HG02943 (cell line): ENCODE data around the gene TCTA.

ENCODE experiments used
- ATAC-seq: cut with Tn5 transposase; IDR thresholded peaks from one replicate; pipeline ENCODE4 v1.9.1; 2021; ENCODE audit warnings: mild to moderate bottlenecking, low read depth, moderate library complexity; ENCODE audit not compliant: unreplicated experiment

The TCTA gene

DNA sequence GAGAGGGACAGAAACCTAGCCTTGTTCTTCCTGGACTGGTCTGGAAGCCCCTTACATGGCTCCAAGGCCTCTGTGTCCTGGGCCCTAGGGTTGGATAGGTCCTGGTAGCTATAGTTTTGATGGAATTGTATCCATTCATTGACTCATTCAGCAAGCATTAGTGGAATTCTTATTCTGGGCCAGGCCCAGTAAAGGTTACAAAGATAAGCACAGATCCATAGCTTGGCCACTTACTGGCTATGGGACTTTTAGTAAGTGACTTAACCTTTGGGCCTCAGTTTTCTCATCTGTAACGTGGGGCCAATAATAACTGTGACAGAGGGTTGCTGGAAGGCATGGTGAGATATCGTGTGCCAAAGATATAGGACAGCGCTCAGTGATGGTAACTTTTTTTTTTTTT is 44.2 kb downstream of the TCTA start:
- ATAC-seq = no peak

DNA sequence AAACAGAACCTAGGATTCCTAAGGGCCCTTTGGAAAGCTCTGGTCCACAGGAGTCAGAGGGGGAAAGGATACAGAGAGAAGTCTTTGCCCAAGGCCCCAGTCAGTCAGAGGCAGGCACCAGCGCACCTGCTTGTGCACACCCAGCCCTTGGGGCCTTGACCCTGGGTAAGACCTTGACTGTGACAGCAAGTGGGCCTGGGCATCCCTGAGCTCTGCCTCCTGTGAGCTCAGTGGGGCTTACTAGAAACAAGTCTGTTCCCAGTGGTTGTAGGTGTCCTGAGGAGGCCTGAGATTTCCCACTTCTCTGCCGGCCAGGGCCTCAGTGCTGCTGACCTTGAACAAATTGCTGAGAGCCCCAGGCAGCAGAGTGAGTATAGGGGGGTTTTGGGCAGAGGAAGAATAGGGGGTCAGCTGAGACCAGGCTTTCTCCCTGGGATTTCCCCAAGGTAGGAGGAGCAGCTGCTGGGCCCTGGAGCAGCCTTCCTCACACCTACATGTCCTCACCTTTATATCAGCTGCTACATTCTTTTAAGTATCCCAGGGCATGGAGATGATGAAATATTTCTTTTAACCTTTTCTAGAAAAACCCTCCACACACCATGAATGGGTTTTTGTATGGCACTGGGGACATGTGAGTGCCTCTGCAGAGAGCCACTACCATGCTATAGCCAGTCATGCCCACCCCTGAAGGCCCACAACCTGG is 48.1 kb downstream of the TCTA start:
- ATAC-seq = no peak

DNA sequence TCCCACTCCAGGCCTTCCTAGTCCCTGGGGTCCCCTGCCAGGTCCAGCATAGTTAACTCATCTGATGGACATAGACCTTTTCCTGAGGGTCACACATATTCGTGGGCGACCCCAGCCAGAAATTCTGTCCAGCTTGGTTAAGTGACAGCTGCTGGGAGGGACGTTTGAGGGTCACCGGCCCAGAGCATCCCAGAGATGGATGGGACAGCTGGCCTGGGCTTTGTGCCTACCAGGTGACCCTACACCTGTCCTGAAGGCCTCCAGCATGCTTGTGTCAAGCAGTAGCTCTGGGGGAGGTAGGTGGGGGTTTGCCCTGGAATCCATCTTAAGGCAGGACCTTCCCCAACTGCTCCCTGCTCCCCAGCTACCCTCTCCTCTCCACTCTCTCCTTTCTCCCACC is 48.7 kb downstream of the TCTA start:
- no peak for ATAC-seq

- no peak for ATAC-seq
These were observed 49.4 kb downstream of the TCTA start for GRCh38 chr3:49461443-49462171.

- ATAC-seq = no peak
These were observed 50.0 kb downstream of the TCTA start for GRCh38 chr3:49462222-49462621.

- ATAC-seq = no peak
These were observed 53.2 kb downstream of the TCTA start for GRCh38 chr3:49465270-49466034.
